Measurements from ENCODE around the gene IWS1.

IWS1 gene

GRCh38 chr2:127486247-127487058 lies 39.8 kb downstream of the IWS1 start:
- DNase-seq, result no peak

DNA sequence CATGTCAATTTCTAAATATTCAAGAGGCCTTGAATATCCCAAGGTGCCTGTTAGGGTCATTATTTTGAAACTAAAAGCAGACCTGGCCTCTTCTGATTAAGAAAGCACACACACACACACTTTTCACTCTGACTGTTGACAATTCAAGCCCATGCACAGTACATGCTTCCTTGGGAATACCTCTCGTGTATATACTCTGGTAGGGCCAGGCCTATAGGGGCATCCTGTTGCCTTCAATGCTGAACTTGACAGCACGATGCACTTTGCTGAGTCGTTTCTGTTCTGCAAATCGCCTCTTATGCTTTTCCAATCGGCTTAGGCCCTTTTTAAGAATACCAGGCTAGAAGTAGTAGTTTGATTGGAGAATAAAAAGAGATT lies 40.6 kb downstream of the IWS1 start:
- DNase-seq, result no peak

DNA sequence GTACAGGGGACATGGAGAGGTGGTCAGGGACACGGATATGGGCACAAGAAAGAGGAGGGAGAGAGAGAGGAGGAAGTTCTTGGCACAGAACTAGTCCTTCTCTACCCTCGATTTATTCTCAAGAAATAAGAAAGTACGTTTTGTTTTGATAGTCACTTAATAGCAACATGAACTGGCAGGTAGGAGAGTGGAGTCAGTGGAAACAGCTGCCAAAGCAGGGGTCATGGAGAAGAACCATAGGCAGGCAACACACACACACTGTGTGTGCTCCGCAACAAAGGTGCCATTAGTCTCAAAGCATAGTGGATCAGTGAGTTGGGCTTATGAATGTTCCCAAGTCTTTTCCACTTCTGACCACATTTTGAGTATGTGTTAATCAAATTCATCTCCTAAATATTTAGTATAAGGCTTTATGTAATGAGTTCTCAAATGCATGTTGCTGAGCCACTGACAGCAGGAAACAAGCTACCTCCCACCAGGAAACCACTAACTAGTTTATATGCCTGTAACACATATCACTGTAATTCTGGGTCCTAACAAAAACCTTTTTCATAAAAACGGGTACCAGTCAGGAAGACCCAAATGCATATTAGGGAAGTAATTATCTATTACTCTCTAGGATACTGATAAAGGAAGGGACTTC lies 41.1 kb downstream of the IWS1 start:
- DNase-seq, result no peak

DNA sequence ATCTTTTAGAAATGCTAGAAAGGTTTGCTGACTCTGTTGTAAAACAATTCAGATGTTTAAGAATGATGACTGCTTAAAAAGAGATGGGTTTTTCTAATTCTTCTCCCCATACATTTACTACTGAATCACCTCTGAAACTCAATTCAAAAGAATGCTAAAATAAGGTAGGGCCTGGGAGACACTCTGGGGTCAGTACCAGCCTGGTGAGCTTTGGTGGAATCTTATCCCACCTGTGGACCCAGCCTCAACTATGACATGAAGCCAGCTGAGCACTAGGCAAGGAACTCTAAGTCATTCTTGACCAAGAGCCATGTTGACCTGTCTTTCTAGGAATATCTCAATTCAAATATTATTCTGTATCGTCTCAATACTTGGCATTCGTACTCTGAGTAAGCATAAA lies 44.3 kb downstream of the IWS1 start:
- DNase-seq, result no peak

GRCh38 chr2:127479866-127480743 lies 46.2 kb downstream of the IWS1 start:
- no peak for DNase-seq

DNA sequence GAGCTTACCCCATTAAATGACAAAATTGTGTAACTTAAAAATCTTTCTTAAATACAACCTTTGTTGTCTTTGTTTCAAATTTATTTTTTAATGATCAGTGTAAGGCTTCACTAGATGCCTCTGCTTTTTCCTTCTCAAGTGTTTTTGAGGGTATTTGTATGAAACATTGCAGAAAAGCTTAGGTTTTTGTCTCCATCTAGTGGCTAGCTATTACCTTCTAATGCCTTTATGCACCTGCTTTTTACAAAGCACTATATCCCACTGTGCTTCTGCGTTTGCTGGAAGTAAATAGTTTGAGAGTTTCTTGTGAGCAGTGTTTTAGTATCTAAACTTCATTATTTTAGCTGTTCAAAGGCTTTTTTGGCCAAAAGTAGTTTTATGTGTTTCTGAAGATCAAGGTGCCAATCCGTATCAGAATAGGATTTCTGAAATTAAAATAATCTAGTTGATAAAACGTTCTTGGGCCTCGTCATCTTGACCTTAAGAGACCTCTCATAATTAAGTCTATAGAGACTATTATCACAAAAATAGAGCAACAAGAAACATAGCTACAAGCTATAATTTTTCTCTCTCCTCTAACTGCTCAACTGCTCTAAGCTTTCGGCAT lies 47.0 kb downstream of the IWS1 start:
- DNase-seq, result peak; percentile 72

DNA sequence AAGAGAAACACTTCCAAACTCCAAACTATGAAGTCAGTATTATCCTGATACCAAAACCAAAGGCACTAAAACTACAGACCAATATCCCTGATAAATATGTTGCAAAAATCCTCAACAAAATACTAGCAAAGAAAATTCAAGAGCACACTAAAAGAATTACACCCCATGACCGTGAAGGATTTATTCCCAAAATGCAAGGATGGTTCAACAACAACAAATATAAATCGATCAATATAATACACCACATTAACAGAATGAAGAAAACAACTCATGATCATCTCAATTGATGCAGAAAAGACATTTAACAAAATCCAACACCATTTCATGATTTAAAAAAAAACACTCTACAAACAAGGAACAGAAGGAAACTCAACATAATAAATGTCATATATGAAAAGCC lies 50.5 kb downstream of the IWS1 start:
- DNase-seq, result no peak

GRCh38 chr2:127472268-127472667 lies 54.0 kb downstream of the IWS1 start:
- DNase-seq, result no peak

GRCh38 chr2:127471286-127471988 lies 54.9 kb downstream of the IWS1 start:
- DNase-seq, result no peak

GRCh38 chr2:127469974-127470373 lies 56.3 kb downstream of the IWS1 start:
- DNase-seq, result no peak

GRCh38 chr2:127469051-127469450 lies 57.2 kb downstream of the IWS1 start:
- no peak for DNase-seq

DNA sequence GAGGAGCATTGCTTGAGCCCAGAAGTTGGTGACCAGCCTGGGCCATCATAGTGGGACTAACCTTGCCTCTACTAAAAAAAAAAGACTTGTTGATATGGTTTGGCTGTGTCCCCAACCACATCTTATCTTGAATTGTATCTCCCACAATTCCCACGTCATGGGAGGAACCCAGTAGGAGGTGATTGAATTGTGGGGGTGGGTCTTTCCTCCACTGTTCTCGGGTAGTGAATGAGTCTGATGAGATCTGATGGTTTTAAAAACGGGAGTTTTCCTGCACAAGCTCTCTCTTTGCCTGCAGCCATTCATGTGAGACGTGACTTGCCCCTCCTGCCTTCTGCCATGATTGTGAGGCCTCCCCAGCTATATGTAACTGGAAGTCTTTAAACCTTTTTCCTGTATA lies 61.0 kb downstream of the IWS1 start:
- no peak for DNase-seq

GRCh38 chr2:127464470-127465257 lies 61.6 kb downstream of the IWS1 start:
- no peak for DNase-seq

GRCh38 chr2:127463155-127463991 lies 62.9 kb downstream of the IWS1 start:
- no peak for DNase-seq

- no peak for DNase-seq
Measured at GRCh38 chr2:127462461-127462860, 63.8 kb downstream of the IWS1 start.

DNA sequence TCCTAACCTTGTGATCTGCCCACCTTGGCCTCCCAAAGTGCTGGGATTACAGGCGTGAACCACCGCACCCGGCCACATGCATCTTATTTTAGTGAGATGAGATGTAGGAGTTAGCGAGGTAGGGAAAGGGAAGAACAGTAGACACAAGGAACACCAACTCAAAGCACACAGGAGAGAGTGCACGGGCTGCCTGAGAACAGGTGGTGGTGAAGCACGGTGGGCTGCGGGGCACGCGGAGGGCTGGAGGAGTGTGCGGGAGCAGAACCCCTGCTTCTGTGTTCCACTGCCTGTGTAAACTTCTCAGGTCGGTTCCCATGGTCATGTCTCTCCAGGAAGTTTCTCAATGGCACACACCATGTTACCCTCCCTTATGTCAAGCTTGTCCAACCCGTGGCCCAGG lies 69.3 kb downstream of the IWS1 start:
- DNase-seq, result no peak

- no peak for DNase-seq
Measured at GRCh38 chr2:127455566-127456493, 70.5 kb downstream of the IWS1 start.

DNA sequence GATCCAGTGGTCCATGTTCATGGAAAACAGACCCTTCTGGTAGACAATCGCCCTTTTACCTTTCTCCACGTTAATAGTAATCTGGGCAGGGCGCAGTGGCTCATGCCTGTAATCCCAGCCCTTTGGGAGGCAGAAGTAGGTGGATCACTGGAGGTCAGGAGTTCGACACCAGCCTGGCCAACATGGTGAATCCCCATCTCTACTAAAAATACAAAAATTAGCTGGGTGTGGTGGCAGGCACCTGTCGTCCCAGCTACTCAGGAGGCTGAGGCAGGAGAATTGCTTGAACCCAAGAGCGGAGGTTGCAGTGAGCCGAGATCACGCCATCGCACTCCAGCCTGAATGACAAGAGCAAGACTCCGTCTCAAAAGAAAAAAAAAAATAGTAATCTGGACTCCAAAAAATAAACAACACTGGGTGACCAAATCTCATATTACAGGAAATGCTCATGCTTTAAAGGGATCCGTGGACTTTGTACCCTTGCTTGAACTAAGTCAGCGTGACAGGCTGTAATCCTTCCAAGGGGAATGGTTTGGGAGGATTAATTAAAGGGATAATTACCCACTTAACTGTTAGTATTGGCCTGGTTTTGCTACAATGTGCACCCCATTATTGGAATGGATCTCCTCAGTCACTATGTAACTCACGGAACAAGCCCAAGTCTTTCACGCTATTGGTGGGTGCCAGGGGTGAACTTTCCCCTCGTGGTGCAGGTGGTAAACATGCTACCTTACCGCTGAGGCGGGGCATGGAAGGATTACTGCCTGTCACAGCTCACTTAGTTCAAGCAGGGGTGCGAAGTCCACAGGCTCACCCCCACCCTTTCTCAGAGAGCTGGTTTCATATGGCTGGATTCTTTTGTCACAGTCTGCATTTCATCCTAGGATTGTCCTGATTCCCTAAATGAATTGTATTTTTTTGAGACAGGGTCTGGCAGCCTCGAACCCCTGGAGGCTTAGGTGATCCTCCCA lies 71.4 kb downstream of the IWS1 start:
- DNase-seq, result no peak

All from hematopoietic multipotent progenitor cell treated with erythropoietin and hydrocortisone succinate and interleukin-3 and kit ligand, for 8 days (in vitro differentiated cells).